HFFc6 (cell line): ENCODE measurements around the gene FMNL2. TPM values are rescaled to one million over a fixed set of nuclear protein-coding genes. Genes with fewer than 3 reads are reported as not detected.

Experiments used
- DNase-seq: peaks from one replicate; pipeline ENCODE4 v3.0.0-alpha.2; 2018
- H3K27ac Mint-ChIP-seq: 2 replicates; pipeline ENCODE4 v1.8.0; 2020; ENCODE audit warnings: mild to moderate bottlenecking, mixed read lengths
- H3K27me3 Mint-ChIP-seq: 2 replicates; pipeline ENCODE4 v1.8.0; 2021; ENCODE audit warnings: mild to moderate bottlenecking, moderate library complexity, mixed read lengths; ENCODE audit not compliant: insufficient read depth
- H3K36me3 Mint-ChIP-seq: 2 replicates; pipeline ENCODE4 v1.8.0; 2021; ENCODE audit warnings: low read depth, mixed read lengths
- H3K4me1 Mint-ChIP-seq: 2 replicates; pipeline ENCODE4 v1.8.0; 2020; ENCODE audit warnings: low read depth, mixed read lengths
- H3K4me3 Mint-ChIP-seq: 2 replicates; pipeline ENCODE4 v1.8.0; 2020; ENCODE audit warnings: mild to moderate bottlenecking, moderate library complexity, mixed read lengths
- H3K9me3 Mint-ChIP-seq: 2 replicates; pipeline ENCODE4 v1.8.0; 2020; ENCODE audit warnings: mild to moderate bottlenecking, mixed read lengths
- CTCF ChIP-seq: fragments of 200-600 bp; sonication (generic); IDR thresholded peaks from 2 replicates; pipeline ENCODE4 v1.5.0; 2021; ENCODE audit warnings: antibody characterized with exemption, mild to moderate bottlenecking
- total RNA-seq, 6 experiments: library from RNA; stranded (reverse); fragmentation: NEBNext Ultra II Directional; extraction: Animal tissue kit (Norgen Biotek cat#: 25700); gene quantifications; 2 replicates in 1 of 6; 3 replicates in 5 of 6; pipeline ENCODE4 v1.2.3, GENCODE V29; 2021

FMNL2 gene
- total RNA-seq, 6 experiments from 2014 or later: 13.7 to 20.9 (median 16.0) TPM

- H3K27ac Mint-ChIP-seq: peak overlapping the region; percentile 75
- H3K4me3 Mint-ChIP-seq: peak overlapping the region; percentile 84
- H3K36me3 Mint-ChIP-seq: no peaks in the 10 kb centered on the region
- peak; percentile 36 for DNase-seq
- TF ChIP-seq CTCF: no peak
- no peaks in the 10 kb centered on the region; the same call in 1 of the 2 replicates for H3K27me3 Mint-ChIP-seq
- peaks cover 63% of the 10 kb centered on the region for H3K4me1 Mint-ChIP-seq
- no peaks in the 10 kb centered on the region for H3K9me3 Mint-ChIP-seq
Observed at GRCh38 chr2:152396051-152396511, 61.1 kb downstream of the FMNL2 start.

- Mint-ChIP-seq H3K4me3 (peak overlapping the region; percentile 84), H3K27ac (peak overlapping the region; percentile 75), H3K36me3 (no peaks in the 10 kb centered on the region), H3K9me3 (no peaks in the 10 kb centered on the region), H3K27me3 (no peaks in the 10 kb centered on the region; the same call in 1 of the 2 replicates), H3K4me1 (peaks cover 60% of the 10 kb centered on the region)
- TF ChIP-seq CTCF: no peak
- no peak for DNase-seq
Observed at GRCh38 chr2:152396763-152397162, 61.8 kb downstream of the FMNL2 start.

- Mint-ChIP-seq H3K4me3 (no peak overlapping the region), H3K27me3 (no peaks in the 10 kb centered on the region; the same call in 1 of the 2 replicates), H3K36me3 (no peaks in the 10 kb centered on the region), H3K9me3 (no peaks in the 10 kb centered on the region), H3K27ac (no peak overlapping the region; the same call in 1 of the 2 replicates), H3K4me1 (peaks cover 70% of the 10 kb centered on the region)
- no peak for DNase-seq
- no peak for TF ChIP-seq CTCF
Observed at GRCh38 chr2:152399003-152399402, 64.0 kb downstream of the FMNL2 start.

- Mint-ChIP-seq H3K27ac (no peak overlapping the region), H3K27me3 (no peaks in the 10 kb centered on the region; the same call in 1 of the 2 replicates), H3K36me3 (no peaks in the 10 kb centered on the region), H3K9me3 (no peaks in the 10 kb centered on the region), H3K4me3 (no peak overlapping the region), H3K4me1 (peaks cover 73% of the 10 kb centered on the region)
- DNase-seq: no peak
- no peak for TF ChIP-seq CTCF
Observed at GRCh38 chr2:152400607-152401214, 65.7 kb downstream of the FMNL2 start.

GRCh38 chr2:152402780-152403759 lies 68.1 kb downstream of the FMNL2 start:
- no peaks in the 10 kb centered on the region for H3K9me3 Mint-ChIP-seq
- H3K4me3 Mint-ChIP-seq: no peak overlapping the region
- H3K36me3 Mint-ChIP-seq: no peaks in the 10 kb centered on the region
- TF ChIP-seq CTCF: no peak
- no peaks in the 10 kb centered on the region; the same call in 1 of the 2 replicates for H3K27me3 Mint-ChIP-seq
- DNase-seq: no peak
- H3K4me1 Mint-ChIP-seq: peaks cover 76% of the 10 kb centered on the region
- H3K27ac Mint-ChIP-seq: no peak overlapping the region
